Measurements from ENCODE around the gene CRACR2B. TPM values are rescaled to one million over a fixed set of nuclear protein-coding genes. Genes with fewer than 3 reads are reported as not detected.
A peak's percentile ranks its signal among the peaks of the same experiment; 100 is the strongest.

The CRACR2B gene
- total and polyA plus RNA-seq, 2 of the 13 experiments (the other 11 are each of a cell fraction or from before 2014, with no cell fraction given): 14.9 to 21.0 TPM

DNA sequence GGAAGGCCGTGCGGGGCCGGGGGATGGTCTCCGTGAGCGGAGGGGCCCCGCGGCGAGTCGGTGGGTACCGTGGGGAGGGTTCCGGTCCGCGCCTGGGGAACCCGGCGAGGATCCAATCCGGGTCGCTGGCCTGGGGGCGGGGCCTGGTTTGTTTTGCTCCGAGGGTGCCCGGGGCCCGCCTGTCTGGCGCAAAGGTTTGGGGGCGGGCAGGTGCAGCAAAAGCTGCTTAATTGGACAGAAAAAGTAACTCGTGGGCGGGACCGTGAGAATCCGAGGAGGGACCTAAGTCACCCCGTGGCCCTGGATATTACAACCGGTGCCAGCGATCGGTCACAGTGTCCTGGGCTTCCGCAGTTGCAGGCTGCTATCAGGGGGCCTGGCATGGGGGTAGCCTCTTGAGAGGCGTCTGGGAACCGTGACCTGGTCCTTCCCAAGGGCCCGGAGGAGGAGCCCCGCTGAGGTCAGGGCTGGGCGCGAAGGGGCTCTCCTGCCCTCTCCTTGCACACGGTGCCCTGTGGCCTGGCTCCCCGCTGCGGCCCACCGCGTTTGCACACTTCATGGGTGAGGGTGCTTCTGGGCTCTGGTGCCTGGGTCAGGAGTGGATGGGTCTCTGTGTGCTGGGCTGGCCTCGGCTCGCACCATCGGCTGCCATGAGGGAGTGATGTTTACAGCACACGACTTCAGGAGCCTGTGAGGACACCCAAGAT, 7.6 kb upstream of the CRACR2B start (continued):
- TF ChIP-seq CBFB (CRISPR knock-in tag; IDR thresholded peaks at IDR 0.05): no peak
- TF ChIP-seq KDM6A (CRISPR knock-in tag; IDR thresholded peaks at IDR 0.05; ENCODE audit: low read depth): no peak
- no peak for TF ChIP-seq ZNF260 (CRISPR knock-in tag; IDR thresholded peaks at IDR 0.05; ENCODE audit: borderline replicate concordance, low read depth)
- TF ChIP-seq HOXD1 (CRISPR knock-in tag; IDR thresholded peaks at IDR 0.05): no peak; the same call in 1 of the 2 replicates
- no peak for TF ChIP-seq CENPT (CRISPR knock-in tag; IDR thresholded peaks at IDR 0.05; ENCODE audit: low read depth)
- TF ChIP-seq TCF7L2 (IDR thresholded peaks at IDR 0.05; ENCODE audit: low read depth, low read length): no peak
- TF ChIP-seq, protein P1, sequence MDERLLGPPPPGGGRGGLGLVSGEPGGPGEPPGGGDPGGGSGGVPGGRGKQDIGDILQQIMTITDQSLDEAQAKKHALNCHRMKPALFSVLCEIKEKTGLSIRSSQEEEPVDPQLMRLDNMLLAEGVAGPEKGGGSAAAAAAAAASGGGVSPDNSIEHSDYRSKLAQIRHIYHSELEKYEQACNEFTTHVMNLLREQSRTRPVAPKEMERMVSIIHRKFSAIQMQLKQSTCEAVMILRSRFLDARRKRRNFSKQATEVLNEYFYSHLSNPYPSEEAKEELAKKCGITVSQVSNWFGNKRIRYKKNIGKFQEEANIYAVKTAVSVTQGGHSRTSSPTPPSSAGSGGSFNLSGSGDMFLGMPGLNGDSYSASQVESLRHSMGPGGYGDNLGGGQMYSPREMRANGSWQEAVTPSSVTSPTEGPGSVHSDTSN (CRISPR knock-in tag; IDR thresholded peaks at IDR 0.05): no peak
- peak; percentile 46; the same call in 1 of the 2 replicates for TF ChIP-seq NFYC (CRISPR knock-in tag; IDR thresholded peaks at IDR 0.05)
- no peak for TF ChIP-seq ZNF782 (CRISPR knock-in tag; IDR thresholded peaks at IDR 0.05; ENCODE audit: borderline replicate concordance)
- no peak for TF ChIP-seq ZNF546 (CRISPR knock-in tag; conservative IDR thresholded peaks at IDR 0.05)
- TF ChIP-seq ZKSCAN1 (IDR thresholded peaks at IDR 0.05; ENCODE audit: low read length): no peak
- no peak for TF ChIP-seq ZNF337 (CRISPR knock-in tag; IDR thresholded peaks at IDR 0.05; ENCODE audit: borderline replicate concordance, low read depth)
- TF ChIP-seq, protein P2, sequence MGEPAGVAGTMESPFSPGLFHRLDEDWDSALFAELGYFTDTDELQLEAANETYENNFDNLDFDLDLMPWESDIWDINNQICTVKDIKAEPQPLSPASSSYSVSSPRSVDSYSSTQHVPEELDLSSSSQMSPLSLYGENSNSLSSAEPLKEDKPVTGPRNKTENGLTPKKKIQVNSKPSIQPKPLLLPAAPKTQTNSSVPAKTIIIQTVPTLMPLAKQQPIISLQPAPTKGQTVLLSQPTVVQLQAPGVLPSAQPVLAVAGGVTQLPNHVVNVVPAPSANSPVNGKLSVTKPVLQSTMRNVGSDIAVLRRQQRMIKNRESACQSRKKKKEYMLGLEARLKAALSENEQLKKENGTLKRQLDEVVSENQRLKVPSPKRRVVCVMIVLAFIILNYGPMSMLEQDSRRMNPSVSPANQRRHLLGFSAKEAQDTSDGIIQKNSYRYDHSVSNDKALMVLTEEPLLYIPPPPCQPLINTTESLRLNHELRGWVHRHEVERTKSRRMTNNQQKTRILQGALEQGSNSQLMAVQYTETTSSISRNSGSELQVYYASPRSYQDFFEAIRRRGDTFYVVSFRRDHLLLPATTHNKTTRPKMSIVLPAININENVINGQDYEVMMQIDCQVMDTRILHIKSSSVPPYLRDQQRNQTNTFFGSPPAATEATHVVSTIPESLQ (CRISPR knock-in tag; conservative IDR thresholded peaks at IDR 0.05): no peak
- TF ChIP-seq, protein P3, sequence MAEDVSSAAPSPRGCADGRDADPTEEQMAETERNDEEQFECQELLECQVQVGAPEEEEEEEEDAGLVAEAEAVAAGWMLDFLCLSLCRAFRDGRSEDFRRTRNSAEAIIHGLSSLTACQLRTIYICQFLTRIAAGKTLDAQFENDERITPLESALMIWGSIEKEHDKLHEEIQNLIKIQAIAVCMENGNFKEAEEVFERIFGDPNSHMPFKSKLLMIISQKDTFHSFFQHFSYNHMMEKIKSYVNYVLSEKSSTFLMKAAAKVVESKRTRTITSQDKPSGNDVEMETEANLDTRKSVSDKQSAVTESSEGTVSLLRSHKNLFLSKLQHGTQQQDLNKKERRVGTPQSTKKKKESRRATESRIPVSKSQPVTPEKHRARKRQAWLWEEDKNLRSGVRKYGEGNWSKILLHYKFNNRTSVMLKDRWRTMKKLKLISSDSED (CRISPR knock-in tag; IDR thresholded peaks at IDR 0.05): no peak
- TF ChIP-seq FIP1L1 (IDR thresholded peaks at IDR 0.05; ENCODE audit: borderline replicate concordance, insufficient read depth, low read depth, low read length): no peak
- no peak for TF ChIP-seq ZFP36 (IDR thresholded peaks at IDR 0.05; ENCODE audit: borderline replicate concordance, low read depth, low read length, partially characterized antibody)
- peak; percentile 45 for TF ChIP-seq AGO2 (optimal IDR thresholded peaks at IDR 0.05; ENCODE audit: low read depth, low read length)
- no peak for TF ChIP-seq KLF9 (CRISPR knock-in tag; IDR thresholded peaks at IDR 0.05; ENCODE audit: low read depth)
- TF ChIP-seq ZNF160 (CRISPR knock-in tag; IDR thresholded peaks at IDR 0.05): no peak
- TF ChIP-seq MED1 (CRISPR knock-in tag; IDR thresholded peaks at IDR 0.05): no peak
- TF ChIP-seq RBFOX2 (IDR thresholded peaks at IDR 0.05; ENCODE audit: low read depth, low read length): no peak
- TF ChIP-seq RAD21 (CRISPR knock-in tag; IDR thresholded peaks at IDR 0.05): no peak
- no peak for TF ChIP-seq ZMAT3 (CRISPR knock-in tag; conservative IDR thresholded peaks at IDR 0.05)
- TF ChIP-seq ZNF75D (CRISPR knock-in tag; IDR thresholded peaks at IDR 0.05; ENCODE audit: borderline replicate concordance): no peak
- no peak for TF ChIP-seq MXD4 (CRISPR knock-in tag; IDR thresholded peaks at IDR 0.05)
- TF ChIP-seq ZNF253 (CRISPR knock-in tag; IDR thresholded peaks at IDR 0.05; ENCODE audit: borderline replicate concordance): no peak
- TF ChIP-seq RFXANK (CRISPR knock-in tag; IDR thresholded peaks at IDR 0.05): no peak
- no peak for TF ChIP-seq ZNF460 (CRISPR knock-in tag; IDR thresholded peaks at IDR 0.05; ENCODE audit: borderline replicate concordance)
- TF ChIP-seq FOXP1 (IDR thresholded peaks at IDR 0.05): no peak
- TF ChIP-seq FOXP1 (CRISPR knock-in tag; IDR thresholded peaks at IDR 0.05): no peak
- no peak for TF ChIP-seq ERF (CRISPR knock-in tag; IDR thresholded peaks at IDR 0.05)

Data from HepG2 (cell line).